HG03378 (cell line): ENCODE data around the gene CNBD2.
"Not testable (repeated sequence)": the region's sequence is repeated elsewhere in the genome, so short reads cannot be mapped to it uniquely, and the experiment has no call there.

Experiments
- ATAC-seq: cut with Tn5 transposase; IDR thresholded peaks from one replicate; pipeline ENCODE4 v1.9.1; 2021; ENCODE audit warnings: mild to moderate bottlenecking, moderate library complexity; ENCODE audit not compliant: unreplicated experiment

CNBD2 gene

DNA sequence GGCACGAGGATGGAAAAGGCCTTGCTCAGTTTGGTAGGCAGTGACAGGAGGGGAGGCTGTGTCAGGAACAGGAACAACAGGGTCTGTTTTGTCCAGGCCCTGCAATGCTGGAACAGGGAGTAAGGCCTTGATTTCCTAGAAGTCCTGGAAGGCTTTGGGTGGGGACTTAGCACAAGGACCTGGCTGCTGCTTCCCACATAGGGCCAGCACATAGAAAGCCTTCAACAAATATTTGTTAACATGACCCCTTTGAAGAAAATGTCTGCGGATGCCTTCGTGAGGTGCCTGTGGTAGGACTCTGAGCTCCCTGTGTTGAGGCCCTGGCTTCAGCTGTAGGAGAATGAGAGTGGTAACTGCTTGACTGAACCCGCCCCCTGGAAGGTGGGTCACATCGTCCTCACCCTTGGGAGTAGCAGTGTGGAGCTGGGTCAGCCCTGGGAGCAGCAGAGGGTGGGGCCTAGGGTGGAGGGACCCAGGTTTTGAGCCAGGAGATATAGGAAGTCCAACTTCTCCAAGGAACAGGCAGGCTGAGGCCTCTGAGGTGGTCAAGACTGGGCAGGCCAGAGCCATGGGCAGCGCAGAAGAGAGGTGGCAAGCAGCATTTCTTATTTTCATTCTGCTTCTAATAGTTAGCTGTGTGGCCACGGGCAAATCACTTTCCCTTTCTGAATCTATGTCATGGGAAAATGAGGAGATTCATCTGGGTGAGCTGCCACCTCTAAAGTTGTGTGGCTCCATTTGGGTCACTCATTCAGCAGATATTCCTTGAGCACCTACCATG lies 50.0 kb downstream of the CNBD2 start:
- no peak for ATAC-seq

DNA sequence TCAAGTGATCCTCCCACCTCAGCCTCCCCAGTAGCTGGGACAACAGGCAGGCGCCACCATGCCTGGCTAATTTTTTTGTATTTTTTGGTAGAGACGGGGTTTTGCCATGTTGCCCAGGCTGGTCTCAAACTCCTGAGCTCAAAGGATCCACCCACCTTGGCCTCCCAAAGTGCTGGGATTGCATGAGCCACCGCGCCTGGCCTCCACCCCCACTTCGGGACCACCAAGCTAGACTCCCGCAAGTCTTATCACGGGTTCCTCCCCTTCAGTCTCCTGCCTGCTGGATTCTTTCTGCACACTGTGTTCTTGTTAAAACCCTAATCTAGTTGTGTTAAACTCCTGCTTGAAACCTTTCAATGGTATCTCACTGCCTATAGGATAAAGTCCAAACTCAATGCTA lies 57.7 kb downstream of the CNBD2 start:
- ATAC-seq: not testable (repeated sequence)

DNA sequence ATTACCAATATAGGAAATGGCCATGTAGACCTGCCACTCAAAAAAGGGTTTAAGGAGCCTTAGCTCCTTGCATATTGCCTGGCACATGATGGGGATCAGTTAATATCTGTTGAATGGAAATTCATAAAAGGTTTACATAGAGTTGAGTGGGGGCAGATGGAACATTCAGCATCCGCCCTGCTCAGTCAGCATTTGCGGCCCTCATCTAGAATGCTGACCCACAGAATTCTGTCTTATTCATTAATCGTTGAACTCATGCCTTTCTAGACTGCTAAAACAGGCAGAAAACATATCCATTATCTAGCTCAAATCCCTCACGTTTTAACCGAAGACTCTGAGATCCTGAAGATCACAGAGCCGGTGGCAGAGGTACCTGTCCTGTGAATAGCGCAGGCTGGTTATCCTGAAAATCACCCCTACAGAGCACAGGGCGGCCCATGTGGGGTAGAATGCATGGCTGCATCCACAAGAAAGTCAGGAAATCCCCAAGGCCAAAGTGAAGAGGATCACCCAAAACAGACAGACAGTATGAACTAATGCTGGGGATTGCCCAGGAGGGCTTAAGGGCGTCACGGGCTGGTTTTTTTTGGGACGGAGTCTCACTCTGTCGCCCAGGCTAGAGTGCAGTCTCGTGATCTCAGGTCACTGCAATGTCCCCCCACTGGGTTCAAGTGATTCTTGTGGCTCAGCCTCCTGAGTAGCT lies 59.9 kb downstream of the CNBD2 start:
- ATAC-seq: no peak

DNA sequence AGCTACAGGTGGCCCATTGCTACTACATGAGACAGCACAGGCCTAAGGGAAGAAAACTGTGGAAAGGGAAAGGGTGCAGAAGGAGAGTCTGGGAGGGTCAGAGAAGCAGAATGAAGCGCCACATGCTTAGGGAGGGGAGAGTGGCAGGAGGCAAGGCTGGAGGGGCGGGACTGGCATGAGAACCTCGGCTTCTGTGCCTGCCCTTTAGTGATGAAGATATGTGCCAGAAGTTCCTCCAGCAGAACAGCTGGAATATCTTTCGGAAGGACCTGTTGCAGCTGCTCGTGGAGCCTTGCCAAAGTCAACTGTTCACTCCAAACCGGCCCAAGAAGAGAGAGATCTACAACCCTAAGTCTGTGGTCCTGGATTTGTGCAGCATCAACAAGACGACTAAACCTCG lies 61.8 kb downstream of the CNBD2 start:
- no peak for ATAC-seq

DNA sequence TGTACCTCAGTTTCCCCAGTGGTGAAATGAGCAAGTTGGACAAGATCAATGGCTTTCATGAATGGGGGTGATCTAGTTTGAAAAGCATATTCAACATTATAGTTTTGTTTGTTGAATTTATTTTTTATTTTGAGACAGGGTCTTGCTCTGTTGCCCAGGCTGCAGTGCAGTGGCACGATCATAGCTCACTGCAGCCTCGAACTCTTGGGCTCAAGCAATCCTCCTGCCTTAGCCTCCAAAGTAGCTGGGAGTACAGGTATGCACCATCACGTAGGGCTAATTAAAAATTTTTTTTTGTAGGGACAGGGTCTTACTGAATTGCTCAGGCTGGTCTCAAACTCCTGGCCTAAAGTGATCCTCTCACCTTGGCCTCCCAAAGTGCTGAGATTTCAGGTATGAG lies 63.4 kb downstream of the CNBD2 start:
- no peak for ATAC-seq

DNA sequence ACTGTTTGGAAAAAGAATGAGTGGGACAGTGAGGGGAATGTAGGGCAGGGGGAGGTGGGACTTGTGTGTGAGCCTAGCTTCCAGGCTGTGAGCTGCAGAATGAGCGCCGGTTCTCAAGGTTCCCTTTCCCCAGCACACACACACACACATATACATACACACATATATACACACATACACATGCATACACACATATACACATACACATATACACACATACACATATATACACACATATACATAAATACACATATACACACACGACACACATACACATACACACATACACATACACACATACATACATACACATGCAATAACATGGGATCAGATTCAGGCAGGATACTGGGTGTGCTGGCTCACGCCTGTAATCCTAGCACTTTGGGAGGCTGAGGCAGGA lies 66.5 kb downstream of the CNBD2 start:
- no peak for ATAC-seq

DNA sequence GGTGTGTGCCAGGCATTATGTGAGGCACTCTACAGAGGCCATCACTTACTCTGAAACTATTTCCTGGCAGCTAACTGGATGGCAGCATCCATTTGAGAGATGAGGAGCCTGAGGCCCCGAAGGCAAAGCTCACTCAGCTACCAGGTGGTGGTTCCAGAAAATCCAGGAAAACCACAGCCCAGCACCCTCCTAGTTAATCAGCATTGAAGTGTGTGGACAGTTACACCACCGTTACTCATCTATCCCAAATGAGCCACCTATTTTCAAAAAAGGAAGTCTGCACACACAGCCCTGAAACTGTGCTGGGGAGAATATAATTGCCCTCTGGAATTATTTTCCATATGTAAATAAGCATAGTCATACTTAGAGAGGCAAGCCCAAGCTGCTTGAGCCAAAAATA lies 67.4 kb downstream of the CNBD2 start:
- ATAC-seq: no peak

DNA sequence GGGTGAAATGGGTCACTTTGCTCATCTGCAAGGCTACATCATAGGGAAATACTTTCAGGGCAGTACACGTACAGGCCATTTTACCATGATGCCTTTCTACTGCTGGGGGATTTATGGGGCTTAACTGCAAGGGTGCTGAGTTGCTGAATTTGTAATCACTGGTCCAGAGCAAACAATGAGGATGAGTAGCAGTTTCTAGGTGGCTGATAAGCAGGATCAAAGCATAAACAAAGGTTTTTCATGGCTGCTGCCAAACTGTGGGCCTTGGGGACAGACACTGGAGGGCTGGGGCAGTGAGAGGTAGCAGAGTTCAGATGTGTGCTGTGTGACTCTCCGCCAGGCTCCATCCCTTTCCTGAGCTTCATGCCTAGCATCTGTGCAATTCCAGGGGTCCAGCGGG lies 68.3 kb downstream of the CNBD2 start:
- no peak for ATAC-seq

DNA sequence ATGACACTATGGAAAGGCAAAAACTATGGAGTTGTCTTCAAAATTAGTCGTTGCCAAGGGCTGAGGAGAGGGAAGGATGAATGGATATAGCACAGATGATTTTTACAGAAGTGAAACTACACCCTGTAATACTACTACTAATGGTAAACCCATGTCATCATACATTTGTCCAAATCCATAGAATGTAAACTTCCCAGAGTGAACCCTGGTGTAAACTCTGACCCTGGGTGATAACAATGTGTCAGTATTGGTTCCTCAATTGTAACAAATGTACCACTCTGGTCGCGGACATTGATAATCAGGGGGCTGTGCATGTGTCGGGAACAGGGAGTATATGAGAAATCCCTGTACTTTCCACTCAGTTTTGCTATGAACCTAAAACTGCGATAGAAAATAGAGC lies 72.2 kb downstream of the CNBD2 start:
- no peak for ATAC-seq

DNA sequence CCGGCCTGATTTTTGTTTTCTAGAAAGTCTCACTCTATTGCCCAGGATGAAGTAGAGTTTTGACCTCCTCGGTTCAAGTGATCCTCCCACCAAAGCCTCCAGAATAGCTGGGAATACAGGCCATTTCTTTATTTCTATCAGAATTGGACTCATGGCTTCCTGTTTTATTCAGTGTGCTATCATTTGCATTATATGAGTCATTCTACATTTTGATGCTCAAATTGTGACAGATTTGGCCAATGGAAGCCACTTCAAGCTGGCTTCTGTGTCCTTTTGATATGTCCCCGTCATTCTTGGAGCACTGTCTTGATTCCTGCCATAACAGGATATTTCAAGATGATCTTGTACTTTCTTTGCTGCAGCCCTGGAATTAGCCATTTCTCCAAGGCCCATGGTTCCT lies 75.1 kb downstream of the CNBD2 start:
- no peak for ATAC-seq

DNA sequence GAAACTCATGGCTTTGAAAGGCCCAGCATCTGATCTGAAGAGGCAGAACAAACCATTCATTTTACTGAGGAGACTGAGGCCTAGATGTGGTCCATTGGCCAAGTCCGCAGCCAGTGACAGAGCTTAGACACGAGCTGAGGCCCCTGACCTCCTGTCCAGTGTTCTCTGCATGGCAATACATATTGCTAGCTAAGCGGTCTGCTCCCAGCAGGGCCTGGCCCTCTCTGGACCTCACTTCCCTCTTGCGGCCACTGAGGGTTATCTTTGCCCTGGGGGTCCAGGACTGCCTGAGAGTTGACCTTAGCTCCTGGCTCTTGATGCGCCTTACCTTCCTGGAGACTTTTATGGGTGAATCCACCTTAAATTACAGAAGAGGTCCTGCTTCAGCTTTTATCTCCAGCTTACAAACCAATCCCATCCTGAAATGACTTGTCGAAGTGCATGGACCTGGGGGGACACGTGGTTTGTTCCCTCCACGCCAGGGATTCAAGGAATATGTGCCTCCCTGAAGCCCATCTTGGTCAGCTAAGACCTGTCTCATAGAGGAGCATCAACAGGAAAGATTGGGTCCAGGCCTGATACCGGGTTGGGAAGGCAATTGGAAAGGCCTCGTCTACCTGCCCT lies 75.6 kb downstream of the CNBD2 start:
- no peak for ATAC-seq

DNA sequence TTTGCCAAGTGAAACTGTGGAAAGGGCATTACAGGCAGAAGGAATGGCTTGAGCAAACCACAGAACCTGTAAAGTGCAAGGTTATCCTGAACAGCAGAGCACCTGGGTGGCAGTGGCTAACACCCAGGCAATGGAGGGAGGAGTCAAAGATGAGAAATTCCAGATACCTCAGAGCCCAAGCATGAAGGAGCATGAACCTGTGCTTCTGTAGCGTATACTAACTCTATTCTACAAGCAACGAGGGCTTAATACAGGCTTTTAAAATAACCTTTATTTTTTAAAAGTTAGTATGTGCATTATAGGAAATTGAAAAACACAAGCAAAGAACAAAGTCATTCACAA lies 77.0 kb downstream of the CNBD2 start:
- ATAC-seq: no peak

DNA sequence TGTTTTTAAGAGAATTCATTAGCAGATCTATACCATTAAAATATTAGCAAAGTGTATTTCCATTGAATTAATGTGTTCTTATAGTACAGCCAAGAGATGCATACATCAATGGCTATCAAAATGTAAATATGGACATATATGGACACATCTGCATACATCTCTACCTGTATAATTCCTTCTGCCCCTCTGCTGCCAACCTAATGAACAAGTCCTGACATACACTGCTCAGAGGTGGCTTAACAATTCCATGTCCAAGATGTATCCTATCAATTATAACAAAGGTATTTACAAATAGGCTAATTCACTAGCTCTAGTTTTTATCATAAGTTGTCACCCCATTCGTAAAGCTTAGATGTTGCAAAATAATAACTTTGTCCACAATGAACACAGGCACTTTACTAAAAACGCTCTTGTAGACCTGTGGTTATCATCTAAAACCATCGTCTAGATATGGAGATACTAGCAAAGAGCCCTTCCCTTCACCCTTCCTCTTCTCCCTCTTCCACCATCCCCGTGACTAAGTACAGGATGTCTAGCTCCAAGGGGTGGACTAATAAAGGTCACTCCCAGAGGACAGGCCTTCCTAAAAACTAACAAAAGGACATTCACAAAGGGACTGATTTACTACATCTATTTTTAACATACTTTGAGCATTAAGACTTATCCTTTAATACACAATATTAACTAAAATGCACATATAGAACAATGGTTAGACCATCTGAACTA lies 77.8 kb downstream of the CNBD2 start:
- ATAC-seq: not testable (repeated sequence)

DNA sequence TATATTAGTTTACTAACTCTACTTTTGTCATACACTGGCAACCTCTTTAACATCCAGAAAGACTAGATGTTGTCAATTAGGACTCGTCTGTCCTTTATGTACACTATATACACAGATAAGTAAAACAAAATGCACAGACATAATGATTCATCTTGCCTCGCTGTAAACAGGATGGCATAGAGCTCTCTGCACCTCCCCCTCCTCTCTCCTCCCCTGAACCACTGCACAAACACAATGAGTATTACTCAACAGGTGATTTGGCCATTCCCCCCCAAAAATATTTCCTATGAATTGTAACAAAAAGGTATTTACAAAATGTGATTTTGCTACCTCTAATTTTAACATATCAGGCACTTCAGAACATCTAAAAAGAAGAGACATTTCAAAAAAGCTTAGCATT lies 81.0 kb downstream of the CNBD2 start:
- not testable (repeated sequence) for ATAC-seq

DNA sequence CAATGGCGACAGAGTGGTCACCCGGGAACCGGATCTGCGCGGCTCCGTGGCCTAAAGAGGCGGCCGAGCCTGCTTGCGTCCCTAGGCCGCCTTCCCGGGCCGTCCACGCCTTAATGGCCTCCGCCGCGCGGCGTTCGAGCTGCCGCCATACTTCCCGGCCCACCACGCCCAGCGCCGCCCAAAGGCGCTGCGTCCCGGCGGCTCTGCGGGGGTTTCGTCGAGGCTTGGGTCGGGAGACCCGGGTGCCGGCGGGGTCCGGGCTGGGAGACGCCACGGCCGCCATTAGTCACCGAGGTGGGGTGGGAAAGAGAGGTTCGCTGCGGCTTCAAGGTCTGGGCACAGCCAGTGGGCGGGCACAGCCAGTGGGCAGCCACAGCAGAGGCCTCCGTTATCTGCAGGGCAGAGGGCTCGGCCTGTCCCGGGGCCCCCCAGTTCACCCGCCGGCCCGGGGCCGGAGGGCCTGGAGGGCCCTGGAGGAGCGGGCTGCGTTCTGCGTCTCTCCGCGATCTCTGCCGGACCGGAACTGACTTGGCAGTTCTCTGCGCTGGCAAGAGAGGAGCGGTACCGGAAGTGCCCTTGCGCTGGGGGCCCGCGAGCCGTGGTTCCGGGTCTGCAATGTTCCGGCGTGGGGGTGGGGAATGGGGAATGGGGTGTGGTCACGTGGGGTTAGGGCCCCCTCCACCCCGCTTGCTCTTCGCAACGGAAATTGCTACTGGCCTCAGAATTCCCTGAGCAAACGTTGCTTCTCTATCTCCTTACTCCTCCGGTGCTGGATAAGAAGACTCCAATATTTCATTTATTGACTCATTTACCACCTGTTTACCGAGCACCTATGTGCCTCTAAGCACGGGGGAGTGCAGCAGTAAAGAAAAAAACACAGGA lies 82.3 kb downstream of the CNBD2 start:
- peak; percentile 78 for ATAC-seq

DNA sequence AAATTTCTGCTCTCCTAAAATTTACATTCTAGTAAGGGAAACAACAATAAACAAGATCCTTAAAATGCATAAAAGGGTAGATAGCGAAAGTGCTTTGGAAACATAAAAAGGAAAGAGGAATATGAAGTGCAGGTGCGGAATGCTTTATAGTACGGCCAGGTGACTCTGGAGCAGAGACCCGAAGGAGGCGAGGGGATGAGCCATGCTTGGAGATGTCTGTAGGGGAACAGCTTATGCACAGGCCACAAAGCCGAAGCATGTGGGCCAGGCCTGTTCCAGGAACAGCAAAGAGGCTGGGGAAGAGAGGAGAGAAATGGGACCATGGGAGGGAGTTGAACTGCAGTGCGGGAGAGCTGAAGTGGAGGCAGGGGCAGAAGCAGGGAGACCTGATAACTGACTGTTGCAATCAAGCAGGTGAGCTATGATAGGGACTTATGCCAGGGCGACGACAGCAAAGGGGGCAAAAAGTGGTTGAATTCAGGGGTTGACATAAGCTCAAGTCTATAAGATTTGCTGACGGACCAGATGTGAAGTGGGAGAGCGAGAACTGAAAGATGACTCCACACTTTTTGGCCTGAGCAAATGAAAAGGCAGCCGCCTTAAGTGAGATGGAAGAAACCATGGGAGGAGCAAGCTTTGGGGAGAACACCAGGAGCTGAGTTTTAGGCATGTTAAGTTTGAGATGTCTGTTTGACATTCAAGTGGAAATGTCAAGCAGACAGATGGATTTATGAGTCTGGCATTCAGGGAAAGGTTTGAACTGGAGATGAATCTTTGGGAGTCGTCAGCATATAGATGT lies 83.1 kb downstream of the CNBD2 start:
- no peak for ATAC-seq

DNA sequence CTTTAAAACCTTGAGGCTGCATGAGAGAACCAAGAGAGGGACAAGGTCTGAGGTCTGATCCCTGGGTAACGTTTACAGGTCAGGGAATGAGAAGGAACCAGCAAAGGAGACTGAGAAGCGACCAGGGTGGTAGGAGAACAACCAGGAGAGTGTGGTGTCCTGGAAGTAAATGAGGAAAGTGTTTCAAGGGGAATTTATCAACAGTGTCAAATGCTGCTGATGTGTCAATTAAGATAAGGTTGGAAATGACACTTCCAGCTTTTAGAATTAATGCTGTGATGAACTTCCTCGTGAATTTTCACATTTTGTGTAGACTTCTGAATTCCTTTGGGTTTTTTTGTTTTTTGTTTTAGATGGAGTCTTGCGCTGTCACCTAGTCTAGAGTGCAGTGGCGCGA lies 83.7 kb downstream of the CNBD2 start:
- no peak for ATAC-seq

DNA sequence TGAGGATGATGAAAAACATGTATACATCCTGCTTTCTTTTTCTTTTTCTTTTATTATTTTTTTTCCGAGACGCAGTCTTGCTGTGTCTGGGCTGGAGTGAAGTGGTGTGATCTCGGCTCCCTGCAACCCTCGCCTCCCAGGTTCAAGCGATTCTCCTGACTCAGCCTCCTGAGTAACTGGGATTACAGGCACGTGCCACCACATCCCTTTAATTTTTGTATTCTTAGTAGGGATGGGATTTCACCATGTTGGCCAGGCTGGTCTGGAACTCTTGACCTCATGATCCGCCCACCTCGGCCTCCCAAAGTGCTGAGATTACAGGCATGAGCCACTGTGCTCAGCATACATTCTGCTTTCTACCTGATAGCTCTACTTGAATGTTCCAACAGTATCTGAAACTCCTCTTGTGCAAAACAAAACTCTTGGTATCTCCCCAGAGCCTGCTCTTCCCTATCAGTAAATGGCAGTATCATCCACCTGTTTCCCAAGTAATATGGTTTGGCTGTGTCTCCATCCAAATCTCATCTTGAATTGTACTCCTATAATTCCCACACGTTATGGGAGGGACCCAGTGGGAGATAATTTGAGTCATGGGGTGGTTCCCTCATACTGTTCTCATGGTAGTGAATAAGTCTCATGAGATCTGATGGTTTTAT lies 85.6 kb downstream of the CNBD2 start:
- ATAC-seq: not testable (repeated sequence)

DNA sequence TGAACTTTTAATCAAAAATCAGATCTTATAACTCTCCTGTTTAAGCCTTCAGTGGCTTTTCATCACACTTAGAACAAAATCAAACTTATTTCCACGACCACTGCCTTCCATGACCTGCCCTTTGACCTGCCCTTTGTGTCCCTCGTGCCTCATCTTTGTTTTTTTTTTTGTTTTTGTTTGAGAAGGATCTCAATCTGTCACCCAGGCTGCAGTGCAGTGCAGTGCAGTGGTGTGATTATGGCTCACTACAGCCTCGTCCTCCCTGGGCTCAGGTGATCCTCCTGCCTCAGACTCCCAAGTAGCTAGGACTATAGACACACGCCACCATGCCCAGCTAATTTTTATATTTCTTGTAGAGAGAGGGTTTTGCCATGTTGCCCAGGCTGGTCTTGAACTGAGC lies 86.8 kb downstream of the CNBD2 start:
- no peak for ATAC-seq
